GM18861 (cell line): Measurements from ENCODE around the gene KMT2D.

Experiments used
- ATAC-seq: cut with Tn5 transposase; IDR thresholded peaks from one replicate; pipeline ENCODE4 v1.9.1; 2021; ENCODE audit not compliant: unreplicated experiment

KMT2D gene

GRCh38 chr12:49019443-49020324, 40.9 kb downstream of the KMT2D start:
- no peak for ATAC-seq

- ATAC-seq, result no peak
Measured at GRCh38 chr12:49019120-49019430, 41.5 kb downstream of the KMT2D start.

GRCh38 chr12:49018261-49019119, 42.1 kb downstream of the KMT2D start, which contains the start of gene PRKAG1:
Gene PRKAG1 (minus strand): TSS chr12:49018776. CDS start chr12:49018740, 36 bp downstream.
- peak; percentile 79 for ATAC-seq

- peak; percentile 2 for ATAC-seq
Measured at GRCh38 chr12:49017891-49018260, 42.7 kb downstream of the KMT2D start.

- no peak for ATAC-seq
Measured at GRCh38 chr12:49015196-49015595, 45.4 kb downstream of the KMT2D start.

- ATAC-seq, result no peak
Measured at GRCh38 chr12:49014547-49014946, 46.0 kb downstream of the KMT2D start.

GRCh38 chr12:49013428-49013827, 47.2 kb downstream of the KMT2D start:
- ATAC-seq, result no peak

- ATAC-seq, result no peak
Measured at GRCh38 chr12:49012739-49013138, 47.9 kb downstream of the KMT2D start.
